T47D (cell line): ENCODE data around the gene STARD10.
"Not testable (repeated sequence)": the region's sequence is repeated elsewhere in the genome, so short reads cannot be mapped to it uniquely, and the experiment has no call there.

Experiments
- DNase-seq, 2 experiments: peaks; one replicate each; pipeline versions ENCODE4 v3.0.0 to v3.0.0-alpha.2; 2011 to 2012; ENCODE audit warnings: low read depth in 1 of 2, low spot score in 1 of 2
- JUND ChIP-seq: IDR thresholded peaks from 2 replicates; pipeline ENCODE4 v1.6.1; 2012; ENCODE audit warnings: low read depth
- in situ Hi-C: cut with HindIII; loops from 2 replicates; pipeline ENCODE4 v1.10.0; 2016; ENCODE audit warnings: low sequenced_read_pairs, low pct_unique_long_range_greater_than_20kb

Gene STARD10

GRCh38 chr11:72831521-72832300, 37.9 kb upstream of the STARD10 start:
- TF ChIP-seq JUND, result no peak
- DNase-seq, result peak; percentile 76 to 89
- in situ Hi-C loops, result no loop called here

GRCh38 chr11:72829884-72830533, 36.2 kb upstream of the STARD10 start:
- no peak for TF ChIP-seq JUND
- DNase-seq, result no peak
- in situ Hi-C loops, result no loop called here

GRCh38 chr11:72829178-72829577, 35.3 kb upstream of the STARD10 start:
- no peak for DNase-seq
- in situ Hi-C loops, result no loop called here
- TF ChIP-seq JUND, result no peak

GRCh38 chr11:72828692-72829101, 34.9 kb upstream of the STARD10 start:
- TF ChIP-seq JUND, result no peak
- in situ Hi-C loops, result no loop called here
- DNase-seq, result no peak

GRCh38 chr11:72828081-72828567, 34.3 kb upstream of the STARD10 start:
- TF ChIP-seq JUND, result no peak
- no peak for DNase-seq
- in situ Hi-C loops, result no loop called here

- DNase-seq, in situ Hi-C loops: not testable (repeated sequence)
Observed at GRCh38 chr11:72827656-72828055, 33.8 kb upstream of the STARD10 start.

- TF ChIP-seq JUND, result no peak
- DNase-seq, result no peak
- in situ Hi-C loops, result no loop called here
Observed at GRCh38 chr11:72826942-72827480, 33.2 kb upstream of the STARD10 start.

- TF ChIP-seq JUND, result no peak
- no peak for DNase-seq
- in situ Hi-C loops, result no loop called here
Observed at GRCh38 chr11:72826191-72826941, 32.5 kb upstream of the STARD10 start.

GRCh38 chr11:72825661-72826060, 31.8 kb upstream of the STARD10 start:
- no peak for TF ChIP-seq JUND
- no peak for DNase-seq
- in situ Hi-C loops, result no loop called here

- in situ Hi-C loops, result no loop called here
- TF ChIP-seq JUND, result no peak
- no peak for DNase-seq
Observed at GRCh38 chr11:72824811-72825505, 31.1 kb upstream of the STARD10 start.

GRCh38 chr11:72824020-72824419, 30.2 kb upstream of the STARD10 start:
- DNase-seq, result no peak
- TF ChIP-seq JUND, result no peak
- in situ Hi-C loops, result no loop called here

GRCh38 chr11:72823105-72823804, 29.4 kb upstream of the STARD10 start:
- DNase-seq, result no peak
- in situ Hi-C loops, result no loop called here
- no peak for TF ChIP-seq JUND
